ENCODE data around the gene ADIPOR1.

Gene ADIPOR1

DNA sequence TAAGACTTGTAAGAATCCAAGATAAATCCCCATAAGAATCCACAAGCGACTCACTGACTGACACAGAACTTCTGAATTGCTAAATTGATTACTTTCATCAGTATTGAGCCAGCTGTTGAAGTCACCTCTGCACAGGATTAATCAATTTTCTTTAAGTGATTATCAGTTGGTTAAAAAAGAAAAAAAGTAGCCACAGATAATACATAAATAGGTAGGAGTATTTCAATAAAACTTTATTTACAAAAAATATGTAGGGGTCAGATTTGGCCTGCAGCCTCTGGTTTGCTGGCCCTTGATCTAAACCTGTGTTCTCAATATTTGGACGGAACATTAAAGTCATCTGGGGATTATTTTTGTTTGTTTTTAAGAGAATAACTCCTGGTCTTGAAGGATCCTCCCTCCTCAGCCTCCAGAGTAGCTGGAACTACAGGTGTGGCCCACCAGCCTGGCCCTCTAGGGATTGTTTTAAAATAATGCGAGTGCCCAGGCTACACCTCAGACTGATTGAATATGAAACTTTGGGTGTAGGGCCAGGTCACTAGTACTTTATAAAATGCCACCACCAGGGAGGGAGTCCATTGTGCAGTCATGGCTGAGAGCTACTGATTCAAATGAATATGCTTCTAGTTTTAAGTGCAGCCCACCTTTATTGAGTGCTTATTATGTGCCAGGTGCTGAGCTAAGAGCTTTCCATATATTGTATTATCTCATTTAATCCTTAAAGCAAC, 42.3 kb upstream of the ADIPOR1 start:
- H3K36me3 ChIP-seq = no peaks in the 10 kb centered on the region
- H3K27me3 ChIP-seq = no peaks in the 10 kb centered on the region
- peaks cover 7 to 8% of the 10 kb centered on the region in 2 experiments for H3K4me1 ChIP-seq (ENCODE audit: control insufficient read depth in 1 of 2, insufficient read depth in 1 of 2, low read depth in 1 of 2, low read length in 1 of 2)
- no peak overlapping the region for H3K27ac ChIP-seq
- H3K9me3 ChIP-seq = no peaks in the 10 kb centered on the region
- no peak overlapping the region for H3K4me3 ChIP-seq (ENCODE audit: low read depth in 1 of 2, low read length in 1 of 2)
- no peak for TF ChIP-seq CTCF (IDR thresholded peaks at IDR 0.05)

DNA sequence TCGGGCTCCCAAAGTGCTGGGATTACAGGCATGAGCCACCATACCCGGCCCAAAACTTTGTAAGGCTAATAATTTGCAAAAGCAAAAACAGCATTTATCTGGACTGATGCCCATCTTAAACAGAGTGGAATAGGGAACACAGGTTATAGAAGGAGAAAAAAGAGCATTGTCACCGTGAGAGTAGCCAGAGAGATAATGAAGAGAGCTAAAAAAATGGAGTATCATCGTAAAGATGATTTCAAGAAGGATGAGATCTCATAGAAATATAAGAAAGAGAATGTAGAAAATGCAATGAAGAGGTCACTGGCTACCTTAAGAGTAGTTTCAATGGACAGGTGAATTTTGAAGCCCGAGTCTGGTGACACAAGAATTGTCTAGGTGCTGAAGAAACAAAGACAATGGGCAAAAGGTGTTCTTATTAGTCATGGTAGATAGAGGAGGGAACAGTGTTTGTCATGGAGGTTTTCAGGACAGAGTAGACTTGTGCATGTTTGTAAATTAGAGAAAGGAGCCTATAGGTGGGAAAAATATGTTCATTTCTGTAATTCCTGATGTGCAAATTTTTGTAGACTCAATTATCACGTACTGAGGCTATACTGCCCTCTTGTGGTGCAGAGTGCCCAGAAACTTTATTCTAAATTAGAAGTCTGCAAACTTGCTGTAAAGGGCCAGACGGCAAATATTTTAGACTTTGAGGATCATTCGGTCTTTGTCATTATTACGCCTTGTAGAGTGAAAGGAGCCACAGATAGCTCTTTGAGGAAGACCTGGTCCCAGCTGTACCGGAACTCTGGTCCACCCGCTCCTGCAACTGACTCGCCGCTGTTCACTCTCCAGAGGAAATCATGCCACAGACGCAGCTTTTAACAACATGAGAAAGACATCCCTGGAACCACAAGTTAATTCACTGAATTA, 41.0 kb upstream of the ADIPOR1 start:
- no peaks in the 10 kb centered on the region for H3K27me3 ChIP-seq
- H3K4me1 ChIP-seq (ENCODE audit: control insufficient read depth in 1 of 2, insufficient read depth in 1 of 2, low read depth in 1 of 2, low read length in 1 of 2) = peaks cover 7 to 8% of the 10 kb centered on the region in 2 experiments
- H3K4me3 ChIP-seq (ENCODE audit: low read depth in 1 of 2, low read length in 1 of 2) = no peak overlapping the region
- peak; percentile 71 for TF ChIP-seq CTCF (IDR thresholded peaks at IDR 0.05)
- H3K9me3 ChIP-seq = no peaks in the 10 kb centered on the region
- no peaks in the 10 kb centered on the region for H3K36me3 ChIP-seq
- H3K27ac ChIP-seq = no peak overlapping the region

DNA sequence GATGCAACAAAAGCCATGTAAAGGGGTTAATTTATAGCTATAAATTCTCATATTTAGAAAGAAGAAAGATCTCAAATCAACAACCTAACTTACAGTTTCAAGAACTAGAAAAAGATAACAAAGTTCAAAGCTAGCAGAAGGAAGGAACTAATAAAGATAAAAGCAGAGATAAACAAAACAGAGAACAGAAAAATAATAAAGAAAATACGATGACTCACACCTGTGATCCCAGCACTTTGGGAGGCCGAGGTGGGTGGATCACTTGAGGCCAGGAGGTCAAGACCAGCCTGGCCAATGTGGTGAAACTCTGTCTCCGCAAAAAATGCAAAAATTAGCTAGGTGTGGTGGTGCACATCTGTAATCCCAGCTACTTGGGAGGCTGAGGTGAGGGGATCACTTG, 36.6 kb upstream of the ADIPOR1 start:
- Histone ChIP-seq H3K27ac (no peak overlapping the region), H3K27me3 (no peaks in the 10 kb centered on the region), H3K9me3 (no peaks in the 10 kb centered on the region), H3K4me3 (ENCODE audit: low read depth in 1 of 2, low read length in 1 of 2) (no peak overlapping the region), H3K36me3 (no peaks in the 10 kb centered on the region), H3K4me1 (ENCODE audit: control insufficient read depth in 1 of 2, insufficient read depth in 1 of 2, low read depth in 1 of 2, low read length in 1 of 2) (peaks cover 7 to 8% of the 10 kb centered on the region in 2 experiments)
- no peak for TF ChIP-seq CTCF (IDR thresholded peaks at IDR 0.05)

- Histone ChIP-seq H3K27ac (no peak overlapping the region), H3K4me1 (ENCODE audit: control insufficient read depth in 1 of 2, insufficient read depth in 1 of 2, low read depth in 1 of 2, low read length in 1 of 2) (peaks cover 19 to 25% of the 10 kb centered on the region in 2 experiments), H3K27me3 (no peaks in the 10 kb centered on the region), H3K36me3 (no peaks in the 10 kb centered on the region), H3K4me3 (ENCODE audit: low read depth in 1 of 2, low read length in 1 of 2) (no peak overlapping the region), H3K9me3 (no peaks in the 10 kb centered on the region)
- TF ChIP-seq CTCF (IDR thresholded peaks at IDR 0.05) = no peak
These were observed 33.0 kb upstream of the ADIPOR1 start for GRCh38 chr1:202991112-202991511.

DNA sequence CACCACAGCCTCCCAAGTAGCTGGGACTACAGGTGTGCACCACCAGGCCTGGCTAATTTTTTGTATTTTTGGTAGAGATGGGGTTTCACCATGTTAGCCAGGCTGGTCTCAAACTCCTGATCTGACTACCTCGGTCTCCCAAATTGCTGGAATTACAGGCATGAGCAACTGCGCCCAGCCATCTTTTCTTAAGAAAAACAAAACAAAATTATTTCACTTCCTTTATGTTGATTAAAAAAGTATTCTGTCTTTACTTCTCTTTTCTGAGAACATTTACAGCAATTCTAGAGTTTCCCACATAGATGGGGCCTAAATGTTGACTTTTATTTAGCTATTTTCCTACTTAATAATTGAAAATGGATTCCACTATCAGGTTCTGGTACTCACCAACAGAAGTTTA, 31.8 kb upstream of the ADIPOR1 start:
- H3K27ac ChIP-seq = no peak overlapping the region
- H3K4me1 ChIP-seq (ENCODE audit: control insufficient read depth in 1 of 2, insufficient read depth in 1 of 2, low read depth in 1 of 2, low read length in 1 of 2) = peaks cover 26 to 30% of the 10 kb centered on the region in 2 experiments
- no peaks in the 10 kb centered on the region for H3K9me3 ChIP-seq
- H3K4me3 ChIP-seq (ENCODE audit: low read depth in 1 of 2, low read length in 1 of 2) = no peak overlapping the region
- no peak for TF ChIP-seq CTCF (IDR thresholded peaks at IDR 0.05)
- H3K36me3 ChIP-seq = no peaks in the 10 kb centered on the region
- H3K27me3 ChIP-seq = no peaks in the 10 kb centered on the region
